Loucy (cell line): Measurements from ENCODE around the gene PTPRF.

Source experiments
- H2AFZ ChIP-seq: fragments of 200-600 bp; sonication (generic); 2 replicates; pipeline ENCODE4 v1.6.0; 2016; ENCODE audit warnings: antibody characterized with exemption, mild to moderate bottlenecking, low read length, moderate library complexity
- H3F3A ChIP-seq: fragments of 200-600 bp; 2 replicates; pipeline ENCODE4 v1.6.0; 2016; ENCODE audit warnings: antibody characterized with exemption, low read depth, mild to moderate bottlenecking
- H3K27me3 ChIP-seq: fragments of 200-600 bp; sonication (generic); 2 replicates; pipeline ENCODE4 v1.6.1; 2014; ENCODE audit warnings: low read length, mild to moderate bottlenecking; ENCODE audit not compliant: insufficient read depth, poor library complexity, severe bottlenecking
- H3K36me3 ChIP-seq: fragments of 200-600 bp; sonication (generic); 2 replicates; pipeline ENCODE4 v1.6.1; 2016; ENCODE audit warnings: low read length; ENCODE audit not compliant: insufficient read depth
- H3K4me1 ChIP-seq: fragments of 200-600 bp; sonication (generic); 2 replicates; pipeline ENCODE4 v1.5.1; 2014; ENCODE audit warnings: low read length, mild to moderate bottlenecking; ENCODE audit not compliant: insufficient read depth, poor library complexity, severe bottlenecking
- H3K4me2 ChIP-seq: fragments of 200-600 bp; sonication (generic); 2 replicates; pipeline ENCODE4 v1.6.0; 2014; ENCODE audit warnings: antibody characterized with exemption, low read length, low read depth, mild to moderate bottlenecking; ENCODE audit not compliant: poor library complexity, severe bottlenecking
- H3K4me3 ChIP-seq: fragments of 200-600 bp; sonication (generic); 2 replicates; pipeline ENCODE4 v1.5.1; 2014; ENCODE audit warnings: low read length, mild to moderate bottlenecking, mixed read lengths; ENCODE audit not compliant: poor library complexity, severe bottlenecking
- H3K79me2 ChIP-seq: fragments of 200-600 bp; sonication (generic); 2 replicates; pipeline ENCODE4 v1.6.1; 2014; ENCODE audit warnings: low read length; ENCODE audit not compliant: insufficient read depth
- H3K9ac ChIP-seq: fragments of 200-600 bp; sonication (generic); 2 replicates; pipeline ENCODE4 v1.6.0; 2014; ENCODE audit warnings: mild to moderate bottlenecking, low read depth, low read length, moderate library complexity; ENCODE audit not compliant: poor library complexity, severe bottlenecking
- H3K9me2 ChIP-seq: fragments of 200-600 bp; sonication (generic); replicated peaks from 2 replicates; pipeline ENCODE4 v1.6.1; 2016; ENCODE audit warnings: low read depth, low read length, mixed read lengths
- H3K9me3 ChIP-seq: fragments of 200-600 bp; sonication (generic); 2 replicates; pipeline ENCODE4 v1.6.1; 2014; ENCODE audit warnings: mild to moderate bottlenecking, antibody characterized with exemption, low read length, low read depth; ENCODE audit not compliant: insufficient read depth
- H4K20me1 ChIP-seq: fragments of 200-600 bp; sonication (generic); 2 replicates; pipeline ENCODE4 v1.6.0; 2014; ENCODE audit warnings: antibody characterized with exemption, low read length, mild to moderate bottlenecking; ENCODE audit not compliant: insufficient read depth, poor library complexity, severe bottlenecking
- CTCF ChIP-seq: fragments of 200-600 bp; sonication (generic); conservative IDR thresholded peaks from 2 replicates; pipeline ENCODE4 v1.5.1; 2014; ENCODE audit warnings: mild to moderate bottlenecking, antibody characterized with exemption, low read length
- EZH2phosphoT487 ChIP-seq: fragments of 200-600 bp; IDR thresholded peaks from 2 replicates; pipeline ENCODE4 v1.6.1; 2018; ENCODE audit warnings: antibody characterized with exemption, mild to moderate bottlenecking, moderate library complexity, borderline replicate concordance

Gene PTPRF

GRCh38 chr1:43554444-43554992 lies 23.8 kb downstream of the PTPRF start:
- Histone ChIP-seq H4K20me1 (no peaks in the 10 kb centered on the region), H3K9ac (no peak overlapping the region), H3K79me2 (no peaks in the 10 kb centered on the region), H3K4me2 (no peak overlapping the region), H3K36me3 (no peaks in the 10 kb centered on the region), H3K4me3 (no peak overlapping the region), H3F3A (no peaks in the 10 kb centered on the region), H3K9me2 (no peaks in the 10 kb centered on the region), H2AFZ (no peak overlapping the region), H3K27me3 (no peaks in the 10 kb centered on the region), H3K4me1 (no peaks in the 10 kb centered on the region), H3K9me3 (no peaks in the 10 kb centered on the region)
- TF ChIP-seq CTCF, result peak; percentile 70
- TF ChIP-seq EZH2phosphoT487, result no peak

- Histone ChIP-seq H3K9ac (no peak overlapping the region), H3K4me2 (no peak overlapping the region), H3K27me3 (no peaks in the 10 kb centered on the region), H3K9me2 (no peaks in the 10 kb centered on the region), H3K4me1 (no peaks in the 10 kb centered on the region), H3F3A (no peaks in the 10 kb centered on the region), H3K9me3 (no peaks in the 10 kb centered on the region), H3K79me2 (no peaks in the 10 kb centered on the region), H2AFZ (no peak overlapping the region), H3K36me3 (no peaks in the 10 kb centered on the region), H4K20me1 (no peaks in the 10 kb centered on the region), H3K4me3 (no peak overlapping the region)
- TF ChIP-seq EZH2phosphoT487 (no peak), CTCF (no peak)
These were observed 26.1 kb downstream of the PTPRF start for GRCh38 chr1:43556782-43557181.

- no peaks in the 10 kb centered on the region for H3K4me1 ChIP-seq
- H3K4me3 ChIP-seq, result no peak overlapping the region
- no peak overlapping the region for H2AFZ ChIP-seq
- H3F3A ChIP-seq, result no peaks in the 10 kb centered on the region
- no peaks in the 10 kb centered on the region for H3K36me3 ChIP-seq
- H3K79me2 ChIP-seq, result no peaks in the 10 kb centered on the region
- H3K9me2 ChIP-seq, result no peaks in the 10 kb centered on the region
- no peaks in the 10 kb centered on the region for H4K20me1 ChIP-seq
- TF ChIP-seq CTCF (no peak), EZH2phosphoT487 (no peak)
- no peaks in the 10 kb centered on the region for H3K9me3 ChIP-seq
- H3K9ac ChIP-seq, result no peak overlapping the region
- H3K27me3 ChIP-seq, result no peaks in the 10 kb centered on the region
- H3K4me2 ChIP-seq, result no peak overlapping the region
These were observed 27.1 kb downstream of the PTPRF start for GRCh38 chr1:43557744-43558245.
